CD14-positive monocyte (primary cell): ENCODE results near the gene NOTCH1. TPM values are rescaled to one million over a fixed set of nuclear protein-coding genes. Genes with fewer than 3 reads are reported as not detected.

Source experiments
- DNase-seq, 3 donors: peaks; one replicate each; pipeline ENCODE4 v3.0.0-alpha.2; 2011 to 2022
- H2AFZ ChIP-seq: 2 replicates; pipeline ENCODE4 v1.6.0; 2012; ENCODE audit warnings: mild to moderate bottlenecking, low read depth, low read length, inconsistent platforms; ENCODE audit not compliant: insufficient read depth, poor library complexity, severe bottlenecking
- H3K27ac ChIP-seq, 2 donors: 1 replicate in 1 of 2; 2 replicates in 1 of 2; pipeline ENCODE4 v1.5.1; 2012 to 2013; ENCODE audit warnings: low read length in 2 of 2, control low read depth in 1 of 2, inconsistent platforms in 1 of 2, low read depth in 1 of 2, mild to moderate bottlenecking in 1 of 2
- H3K27me3 ChIP-seq, 2 donors: one replicate each; pipeline versions ENCODE4 v1.6.0 to v1.6.1; 2011 to 2013; ENCODE audit warnings: low read length in 2 of 2; ENCODE audit not compliant: control insufficient read depth in 2 of 2, insufficient read depth in 2 of 2
- H3K36me3 ChIP-seq, 2 donors: replicated peaks in 1 of 2; 1 replicate in 1 of 2; 2 replicates in 1 of 2; pipeline versions ENCODE4 v1.5.1 to v1.6.1; 2012 to 2013; ENCODE audit warnings: low read length in 2 of 2, control low read depth in 1 of 2, inconsistent platforms in 1 of 2, mild to moderate bottlenecking in 1 of 2; ENCODE audit not compliant: insufficient read depth in 2 of 2, control insufficient read depth in 1 of 2
- H3K4me1 ChIP-seq, 2 donors: 1 replicate in 1 of 2; 2 replicates in 1 of 2; pipeline versions ENCODE4 v1.5.1 to v1.6.1; 2012 to 2013; ENCODE audit warnings: low read length in 2 of 2, control low read depth in 1 of 2, inconsistent platforms in 1 of 2, mild to moderate bottlenecking in 1 of 2, moderate library complexity in 1 of 2; ENCODE audit not compliant: insufficient read depth in 2 of 2, control insufficient read depth in 1 of 2
- H3K4me2 ChIP-seq: replicated peaks from 2 replicates; pipeline ENCODE3; 2012; ENCODE audit warnings: low read length, moderate library complexity, mild to moderate bottlenecking; ENCODE audit not compliant: poor library complexity, severe bottlenecking; ENCODE audit errors: extremely low read depth
- H3K4me3 ChIP-seq, 3 experiments: fragments of 200-600 bp in 1 of 3; sonication (generic) in 1 of 3; replicated peaks in 1 of 3; 1 replicate in 2 of 3; 2 replicates in 1 of 3; pipeline ENCODE4 v1.5.1; 2011 to 2013; ENCODE audit warnings: low read length in 3 of 3, mild to moderate bottlenecking in 3 of 3, control low read depth in 2 of 3, low read depth in 2 of 3, inconsistent platforms in 1 of 3, moderate library complexity in 1 of 3
- H3K79me2 ChIP-seq: 2 replicates; pipeline ENCODE4 v1.6.0; 2012; ENCODE audit warnings: mild to moderate bottlenecking, control low read depth, inconsistent platforms, low read length, moderate library complexity; ENCODE audit not compliant: insufficient read depth
- H3K9ac ChIP-seq: 2 replicates; pipeline ENCODE4 v1.6.0; 2017; ENCODE audit warnings: low read length, mild to moderate bottlenecking; ENCODE audit not compliant: insufficient read depth, poor library complexity, severe bottlenecking
- H3K9me3 ChIP-seq, 2 donors: replicated peaks in 1 of 2; 1 replicate in 1 of 2; 2 replicates in 1 of 2; pipeline versions ENCODE4 v1.5.1 to v1.6.1; 2012 to 2013; ENCODE audit warnings: low read length in 2 of 2, control low read depth in 1 of 2; ENCODE audit not compliant: control insufficient read depth in 1 of 2, insufficient read depth in 1 of 2
- H4K20me1 ChIP-seq: 2 replicates; pipeline ENCODE4 v1.6.0; 2012; ENCODE audit warnings: mild to moderate bottlenecking, low read length, control low read depth, moderate library complexity; ENCODE audit not compliant: insufficient read depth
- H3K27ac Mint-ChIP-seq, 7 donors: one replicate each; pipeline ENCODE4 v1.8.0; 2020; ENCODE audit warnings: mild to moderate bottlenecking in 7 of 7, mixed read lengths in 7 of 7, moderate library complexity in 6 of 7, inconsistent platforms in 2 of 7
- H3K27me3 Mint-ChIP-seq, 3 donors: one replicate each; pipeline ENCODE4 v1.8.0; 2021 to 2022; ENCODE audit warnings: low read depth in 3 of 3, mild to moderate bottlenecking in 3 of 3, mixed read lengths in 3 of 3, moderate library complexity in 3 of 3, inconsistent platforms in 1 of 3
- H3K36me3 Mint-ChIP-seq, 2 donors: one replicate each; pipeline ENCODE4 v1.8.0; 2020; ENCODE audit warnings: mixed read lengths in 2 of 2, inconsistent platforms in 1 of 2, mild to moderate bottlenecking in 1 of 2
- H3K4me1 Mint-ChIP-seq: one replicate; pipeline ENCODE4 v1.8.0; 2020; ENCODE audit warnings: mild to moderate bottlenecking, mixed read lengths
- H3K4me3 Mint-ChIP-seq, 2 donors: one replicate each; pipeline ENCODE4 v1.8.0; 2020; ENCODE audit warnings: mild to moderate bottlenecking in 2 of 2, mixed read lengths in 2 of 2, moderate library complexity in 1 of 2
- H3K9me3 Mint-ChIP-seq, 7 donors: one replicate each; pipeline ENCODE4 v1.8.0; 2020 to 2022; ENCODE audit warnings: mixed read lengths in 7 of 7, mild to moderate bottlenecking in 6 of 7, moderate library complexity in 6 of 7, inconsistent platforms in 2 of 7
- CTCF ChIP-seq: fragments of 200-600 bp; IDR thresholded peaks from one replicate; pipeline ENCODE4 v1.8.0; 2022; ENCODE audit warnings: antibody characterized with exemption, mild to moderate bottlenecking
- WGBS: methylation state at CpG from one replicate; pipeline ENCODE4 v1.1.5; 2013; ENCODE audit warnings: missing lambda C conversion rate; ENCODE audit not compliant: insufficient coverage; 5-methylcytosine and 5-hydroxymethylcytosine counted together
- intact Hi-C, 2 donors: fragments of 100-400 bp; cut with micrococcal nuclease; formaldehyde crosslinking; loops; one replicate each; pipeline versions ENCODE4 v1.15.0 to v1.15.1; 2023
- polyA plus RNA-seq, 3 donors: library from polyadenylated mRNA; depleted of rRNA in 1 of 3; unstranded in 2 of 3; stranded (reverse) in 1 of 3; fragments of 300-500 nt in 2 of 3; fragments of >200 nt in 1 of 3; fragmentation: Illumina TruSeq in 2 of 3; gene quantifications; 1 replicate in 2 of 3; 2 replicates in 1 of 3; pipeline ENCODE4 v1.2.3, GENCODE V29; 2012 to 2021

NOTCH1 gene
- polyA plus RNA-seq, 3 donors = 1.4 to 33.0 (median 2.2) TPM

GRCh38 chr9:136536051-136536720 lies 9.7 kb downstream of the NOTCH1 start:
- no peaks in the 10 kb centered on the region for H3K9me3 ChIP-seq
- WGBS = 87% methylated on average over 20 of the region's 20 CpGs
- no peak overlapping the region for H2AFZ ChIP-seq
- no peak overlapping the region for H3K27ac ChIP-seq
- peaks cover 11 to 24% (median 14%) of the 10 kb centered on the region in 3 donors for H3K27me3 Mint-ChIP-seq
- H3K9ac ChIP-seq = no peak overlapping the region
- no peak for DNase-seq
- H3K4me1 ChIP-seq = peaks cover 69 to 92% of the 10 kb centered on the region in 2 donors
- no peak for TF ChIP-seq CTCF
- H3K27me3 ChIP-seq = peaks cover 0 to 17% of the 10 kb centered on the region in 2 donors
- no peak overlapping the region for H3K4me3 Mint-ChIP-seq
- H3K36me3 ChIP-seq = peaks cover 14 to 22% of the 10 kb centered on the region in 2 donors
- peaks cover 70% of the 10 kb centered on the region for H3K4me1 Mint-ChIP-seq
- intact Hi-C loops = no loop called here
- H3K4me3 ChIP-seq = no peak overlapping the region
- H3K79me2 ChIP-seq = peaks cover 81% of the 10 kb centered on the region
- peaks cover 0 to 2% (median 0%) of the 10 kb centered on the region in 7 donors for H3K9me3 Mint-ChIP-seq
- no peak overlapping the region for H3K4me2 ChIP-seq
- H4K20me1 ChIP-seq = peaks cover 94% of the 10 kb centered on the region
- peaks cover 31 to 58% of the 10 kb centered on the region in 2 donors for H3K36me3 Mint-ChIP-seq
- no peak overlapping the region for H3K27ac Mint-ChIP-seq

GRCh38 chr9:136535070-136535469 lies 10.8 kb downstream of the NOTCH1 start:
- Mint-ChIP-seq H3K27me3 (peaks cover 21 to 35% (median 22%) of the 10 kb centered on the region in 3 donors), H3K9me3 (peaks cover 0 to 2% (median 0%) of the 10 kb centered on the region in 7 donors), H3K36me3 (peaks cover 33 to 58% of the 10 kb centered on the region in 2 donors), H3K4me3 (no peak overlapping the region), H3K27ac (no peak overlapping the region), H3K4me1 (peaks cover 70% of the 10 kb centered on the region)
- H2AFZ ChIP-seq = no peak overlapping the region
- DNase-seq = no peak
- peaks cover 9 to 21% of the 10 kb centered on the region in 2 donors for H3K36me3 ChIP-seq
- peaks cover 79% of the 10 kb centered on the region for H3K79me2 ChIP-seq
- TF ChIP-seq CTCF = no peak
- peak overlapping the region; percentile 19 for H3K4me2 ChIP-seq
- no peak overlapping the region for H3K4me3 ChIP-seq
- H3K9ac ChIP-seq = no peak overlapping the region
- 25% methylated on average over 9 of the region's 14 CpGs for WGBS
- H3K27me3 ChIP-seq = peaks cover 0 to 28% of the 10 kb centered on the region in 2 donors
- H3K9me3 ChIP-seq = no peaks in the 10 kb centered on the region
- intact Hi-C loops = no loop called here
- peaks cover 94% of the 10 kb centered on the region for H4K20me1 ChIP-seq
- peaks cover 69 to 92% of the 10 kb centered on the region in 2 donors for H3K4me1 ChIP-seq
- H3K27ac ChIP-seq = no peak overlapping the region
